Trophoblast cell (in vitro differentiated cells and primary cell): ENCODE data around the gene VAT1L.

Source experiments
- DNase-seq, 2 donors: peaks; one replicate each; pipeline ENCODE4 v3.0.0-alpha.2; 2016
- H2AFZ ChIP-seq: 2 replicates; pipeline ENCODE4 v1.6.1; 2013; ENCODE audit warnings: low read length, moderate library complexity, mild to moderate bottlenecking; ENCODE audit not compliant: insufficient read depth, poor library complexity
- H2AK5ac ChIP-seq: 2 replicates; pipeline ENCODE4 v1.6.1; 2013; ENCODE audit warnings: mild to moderate bottlenecking, low read length
- H2BK120ac ChIP-seq: 2 replicates; pipeline ENCODE4 v1.6.1; 2013; ENCODE audit warnings: low read length, mild to moderate bottlenecking, moderate library complexity; ENCODE audit not compliant: insufficient read depth, poor library complexity
- H2BK12ac ChIP-seq: 2 replicates; pipeline ENCODE4 v1.6.1; 2013; ENCODE audit warnings: mild to moderate bottlenecking, low read length, moderate library complexity
- H2BK5ac ChIP-seq: 2 replicates; pipeline ENCODE4 v1.6.1; 2013; ENCODE audit warnings: low read length, low read depth, moderate library complexity, mild to moderate bottlenecking; ENCODE audit not compliant: poor library complexity
- H3K14ac ChIP-seq: 2 replicates; pipeline ENCODE4 v1.6.1; 2013; ENCODE audit warnings: mild to moderate bottlenecking, low read length
- H3K18ac ChIP-seq: 2 replicates; pipeline ENCODE4 v1.6.1; 2013; ENCODE audit warnings: mild to moderate bottlenecking, low read length
- H3K23ac ChIP-seq: 2 replicates; pipeline ENCODE4 v1.6.1; 2013; ENCODE audit warnings: low read length
- H3K27ac ChIP-seq: 2 replicates; pipeline ENCODE4 v1.5.1; 2013; ENCODE audit warnings: low read depth, mild to moderate bottlenecking, inconsistent platforms, low read length, moderate library complexity
- H3K27me3 ChIP-seq: 2 replicates; pipeline ENCODE4 v1.6.1; 2013; ENCODE audit warnings: inconsistent platforms, mild to moderate bottlenecking, low read length, moderate library complexity; ENCODE audit not compliant: insufficient read depth
- H3K36me3 ChIP-seq, 2 experiments: 1 replicate in 1 of 2; 2 replicates in 1 of 2; pipeline ENCODE4 v1.6.1; 2013; ENCODE audit warnings: low read length in 2 of 2, mild to moderate bottlenecking in 2 of 2, moderate library complexity in 1 of 2; ENCODE audit not compliant: insufficient read depth in 2 of 2, control insufficient read depth in 1 of 2
- H3K4ac ChIP-seq: 2 replicates; pipeline ENCODE4 v1.6.1; 2013; ENCODE audit warnings: low read depth, mild to moderate bottlenecking, low read length, moderate library complexity
- H3K4me1 ChIP-seq, 2 experiments: 1 replicate in 1 of 2; 2 replicates in 1 of 2; pipeline ENCODE4 v1.6.1; 2013; ENCODE audit warnings: low read length in 2 of 2, mild to moderate bottlenecking in 2 of 2, moderate library complexity in 1 of 2; ENCODE audit not compliant: insufficient read depth in 2 of 2, control insufficient read depth in 1 of 2
- H3K4me2 ChIP-seq: 2 replicates; pipeline ENCODE4 v1.6.1; 2013; ENCODE audit warnings: inconsistent platforms, mild to moderate bottlenecking, low read length, moderate library complexity
- H3K4me3 ChIP-seq: 2 replicates; pipeline ENCODE4 v1.5.1; 2013; ENCODE audit warnings: mild to moderate bottlenecking, low read depth, low read length, inconsistent platforms
- H3K79me1 ChIP-seq: one replicate; pipeline ENCODE4 v1.6.1; 2013; ENCODE audit warnings: low read length
- H3K79me2 ChIP-seq: 2 replicates; pipeline ENCODE4 v1.6.1; 2013; ENCODE audit warnings: low read length, mild to moderate bottlenecking; ENCODE audit not compliant: control insufficient read depth, insufficient read depth, poor library complexity
- H3K9ac ChIP-seq: 2 replicates; pipeline ENCODE4 v1.6.1; 2013; ENCODE audit warnings: mild to moderate bottlenecking, low read length
- H3K9me3 ChIP-seq: 2 replicates; pipeline ENCODE4 v1.6.1; 2013; ENCODE audit warnings: low read depth, mild to moderate bottlenecking, control low read depth, inconsistent platforms, low read length; ENCODE audit not compliant: insufficient read depth
- H4K12ac ChIP-seq: 2 replicates; pipeline ENCODE4 v1.6.1; 2013; ENCODE audit warnings: low read depth, mild to moderate bottlenecking, low read length, moderate library complexity
- H4K8ac ChIP-seq: 2 replicates; pipeline ENCODE4 v1.6.1; 2013; ENCODE audit warnings: low read depth, mild to moderate bottlenecking, low read length, moderate library complexity
- H4K91ac ChIP-seq: one replicate; pipeline ENCODE4 v1.6.1; 2013; ENCODE audit warnings: low read depth, mild to moderate bottlenecking, low read length, moderate library complexity
- WGBS: extraction: QIAGEN DNeasy Blood & Tissue Kit; methylation state at CpG from one replicate; pipeline ENCODE4 v1.1.7; 2013; ENCODE audit warnings: missing lambda C conversion rate; ENCODE audit not compliant: insufficient read length, insufficient coverage; ENCODE audit errors: extremely low coverage; 5-methylcytosine and 5-hydroxymethylcytosine counted together

VAT1L gene

DNA sequence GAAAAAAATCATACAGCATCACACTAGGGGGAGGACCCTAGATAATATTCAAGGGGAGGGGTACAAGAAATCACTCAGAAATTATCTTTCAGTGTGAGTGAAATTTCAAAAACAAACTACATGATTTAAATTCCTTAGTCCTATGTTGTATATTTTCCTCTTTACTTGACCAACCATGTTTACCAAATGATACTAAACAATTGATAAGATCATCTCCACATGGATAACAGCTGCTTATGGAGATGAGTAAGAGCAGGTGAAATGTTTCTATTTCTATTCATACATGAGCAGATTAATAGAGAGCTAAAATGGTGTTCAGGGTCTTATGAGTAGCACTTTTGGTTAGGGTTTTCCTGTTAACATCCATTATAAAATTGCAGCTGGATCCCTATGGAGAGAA is 7.3 kb upstream of the VAT1L start:
- H4K12ac ChIP-seq: no peak overlapping the region
- no peak overlapping the region for H2AFZ ChIP-seq
- no peak for DNase-seq
- no peaks in the 10 kb centered on the region for H3K9me3 ChIP-seq
- no peak overlapping the region for H4K91ac ChIP-seq
- no peak overlapping the region for H3K9ac ChIP-seq
- H3K27me3 ChIP-seq: no peaks in the 10 kb centered on the region
- H3K79me1 ChIP-seq: peaks cover 3% of the 10 kb centered on the region
- H3K14ac ChIP-seq: no peak overlapping the region
- H2AK5ac ChIP-seq: no peak overlapping the region
- H3K18ac ChIP-seq: no peak overlapping the region
- no peak overlapping the region for H4K8ac ChIP-seq
- no peak overlapping the region for H3K4ac ChIP-seq
- H3K4me1 ChIP-seq: peaks cover 6 to 7% of the 10 kb centered on the region in 2 experiments
- no peak overlapping the region for H2BK120ac ChIP-seq
- H2BK5ac ChIP-seq: no peak overlapping the region
- no peaks in the 10 kb centered on the region for H3K79me2 ChIP-seq
- no peak overlapping the region for H3K23ac ChIP-seq
- H2BK12ac ChIP-seq: no peak overlapping the region
- no peak overlapping the region for H3K4me2 ChIP-seq
- no peaks in the 10 kb centered on the region for H3K36me3 ChIP-seq
- H3K4me3 ChIP-seq: no peak overlapping the region
- H3K27ac ChIP-seq: no peak overlapping the region

DNA sequence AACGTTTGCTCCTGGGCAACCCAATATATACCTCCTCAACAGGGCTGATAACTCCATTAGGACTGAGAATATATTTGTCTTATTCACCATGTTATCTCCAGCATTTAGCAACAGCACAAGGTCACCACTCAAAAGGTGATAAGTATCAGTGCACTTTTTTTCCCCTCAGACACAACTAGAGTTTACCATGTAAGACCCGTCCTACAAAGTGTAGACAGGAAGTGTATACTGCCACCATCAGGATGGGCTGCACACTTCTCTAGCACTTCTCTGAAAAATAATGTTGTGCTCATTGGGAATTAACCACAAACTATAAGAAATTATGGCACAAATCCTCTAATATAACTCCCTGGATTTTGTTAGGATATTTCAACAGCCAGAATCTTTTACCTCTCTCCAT is 5.7 kb upstream of the VAT1L start:
- no peaks in the 10 kb centered on the region for H3K36me3 ChIP-seq
- H3K27ac ChIP-seq: no peak overlapping the region
- H3K18ac ChIP-seq: no peak overlapping the region
- H2BK5ac ChIP-seq: no peak overlapping the region
- H4K8ac ChIP-seq: no peak overlapping the region
- H4K12ac ChIP-seq: no peak overlapping the region
- no peak overlapping the region for H2AK5ac ChIP-seq
- H2BK12ac ChIP-seq: no peak overlapping the region
- H3K79me2 ChIP-seq: no peaks in the 10 kb centered on the region
- no peak overlapping the region for H3K23ac ChIP-seq
- peaks cover 6 to 7% of the 10 kb centered on the region in 2 experiments for H3K4me1 ChIP-seq
- no peaks in the 10 kb centered on the region for H3K27me3 ChIP-seq
- no peak overlapping the region for H3K9ac ChIP-seq
- H2BK120ac ChIP-seq: no peak overlapping the region
- no peak overlapping the region for H3K14ac ChIP-seq
- H3K4me3 ChIP-seq: no peak overlapping the region
- peak in 1 of 2 donors; percentile 32 for DNase-seq
- H4K91ac ChIP-seq: no peak overlapping the region
- no peaks in the 10 kb centered on the region for H3K9me3 ChIP-seq
- H3K4ac ChIP-seq: no peak overlapping the region
- H3K79me1 ChIP-seq: peaks cover 3% of the 10 kb centered on the region
- H3K4me2 ChIP-seq: no peak overlapping the region
- no peak overlapping the region for H2AFZ ChIP-seq
- WGBS: no CpG with 5 or more reads among the region's 2 CpGs

DNA sequence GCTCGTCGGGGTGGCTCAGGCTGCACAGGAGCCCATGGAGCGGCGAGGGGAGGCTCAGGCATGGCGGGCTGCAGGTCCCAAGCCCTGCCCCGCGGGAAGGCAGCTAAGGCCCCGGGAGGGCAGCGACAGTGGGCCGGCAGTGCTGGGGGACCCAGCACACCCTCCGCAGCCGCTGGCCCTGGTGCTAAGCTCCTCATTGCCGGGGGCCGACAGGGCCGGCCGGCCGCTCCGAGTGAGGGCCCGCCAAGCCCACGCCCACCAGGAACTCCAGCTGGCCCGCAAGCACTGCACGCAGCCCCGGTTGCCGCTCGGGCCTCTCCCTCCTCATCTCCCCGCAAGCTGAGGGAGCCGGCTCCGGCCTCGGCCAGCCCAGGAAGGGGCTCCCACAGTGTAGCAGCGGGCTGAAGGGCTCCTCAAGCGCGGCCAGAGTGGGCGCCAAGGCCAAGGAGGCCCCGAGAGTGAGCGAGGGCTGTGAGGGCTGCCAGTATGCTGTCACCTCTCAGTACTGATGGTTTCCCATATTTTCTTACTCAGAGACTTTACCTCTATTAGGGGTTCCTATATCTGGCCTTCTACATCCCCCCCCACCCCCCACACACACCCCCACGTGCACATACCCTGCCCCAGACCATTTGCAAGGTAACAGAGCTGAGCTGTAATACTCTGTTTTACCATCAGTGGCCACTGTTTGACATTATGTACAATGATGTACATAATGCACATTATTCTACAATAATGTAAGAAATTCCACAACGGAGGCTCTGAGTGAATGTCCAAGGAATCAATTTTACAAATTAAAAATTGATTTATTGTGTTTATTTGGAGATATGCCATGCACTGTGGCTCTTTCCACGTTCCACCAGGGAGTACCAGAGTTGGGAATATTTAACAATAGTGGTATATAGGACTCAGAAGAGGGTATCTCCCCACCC is 3.7 kb upstream of the VAT1L start:
- Histone ChIP-seq H3K27me3 (peaks cover 14% of the 10 kb centered on the region), H3K79me2 (no peaks in the 10 kb centered on the region), H3K27ac (no peak overlapping the region), H4K91ac (no peak overlapping the region), H4K12ac (no peak overlapping the region), H3K4me1 (peaks cover 15 to 18% of the 10 kb centered on the region in 2 experiments), H3K79me1 (peaks cover 3% of the 10 kb centered on the region), H3K9ac (no peak overlapping the region), H2BK12ac (no peak overlapping the region), H3K18ac (no peak overlapping the region), H4K8ac (no peak overlapping the region), H3K4ac (no peak overlapping the region), H3K4me3 (no peak overlapping the region), H3K14ac (no peak overlapping the region), H2AFZ (no peak overlapping the region), H3K9me3 (peaks cover 1% of the 10 kb centered on the region), H2AK5ac (no peak overlapping the region), H3K36me3 (no peaks in the 10 kb centered on the region), H2BK120ac (no peak overlapping the region), H3K23ac (no peak overlapping the region), H3K4me2 (no peak overlapping the region), H2BK5ac (no peak overlapping the region)
- DNase-seq: peak in 1 of 2 donors; percentile 46
- no CpG with 5 or more reads among the region's 38 CpGs for WGBS

DNA sequence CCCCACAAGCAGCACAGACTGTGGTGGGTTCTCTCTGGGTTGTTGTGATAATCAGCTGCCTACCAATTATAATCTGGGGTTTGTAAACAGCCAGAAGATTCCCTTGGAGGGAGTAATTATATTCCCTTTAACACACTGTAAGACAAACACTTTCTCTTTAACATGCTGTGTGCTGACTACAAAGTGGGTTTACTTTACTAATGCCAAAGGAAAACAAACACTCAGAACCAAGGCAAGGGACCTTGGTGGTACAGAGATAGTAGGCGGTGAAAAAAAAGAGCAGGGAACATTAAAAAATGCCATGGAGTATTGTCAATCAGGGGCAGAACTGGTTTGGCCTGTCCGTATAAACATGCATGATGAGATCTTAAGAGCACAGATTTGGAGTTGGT is 3.0 kb upstream of the VAT1L start:
- Histone ChIP-seq H2AFZ (no peak overlapping the region), H3K14ac (no peak overlapping the region), H2AK5ac (no peak overlapping the region), H3K36me3 (no peaks in the 10 kb centered on the region), H3K4me2 (no peak overlapping the region), H3K18ac (no peak overlapping the region), H2BK120ac (no peak overlapping the region), H3K4ac (no peak overlapping the region), H3K23ac (no peak overlapping the region), H3K9me3 (peaks cover 1% of the 10 kb centered on the region), H2BK5ac (no peak overlapping the region), H3K79me2 (no peaks in the 10 kb centered on the region), H3K4me1 (peaks cover 13 to 15% of the 10 kb centered on the region in 2 experiments), H3K9ac (no peak overlapping the region), H3K27me3 (peaks cover 20% of the 10 kb centered on the region), H3K79me1 (peaks cover 3% of the 10 kb centered on the region), H4K12ac (no peak overlapping the region), H3K4me3 (no peak overlapping the region), H4K8ac (no peak overlapping the region), H3K27ac (no peak overlapping the region), H4K91ac (no peak overlapping the region), H2BK12ac (no peak overlapping the region)
- DNase-seq: peak in 1 of 2 donors; percentile 40
- WGBS: no CpG with 5 or more reads among the region's 2 CpGs
